Brain pericyte (primary cell): ENCODE data around the gene MAP2K6.

Experiments used
- DNase-seq: peaks from one replicate; pipeline ENCODE4 v3.0.0-alpha.2; 2012; ENCODE audit warnings: low read depth, low spot score

Gene MAP2K6

GRCh38 chr17:69492410-69493071 lies 78.0 kb downstream of the MAP2K6 start:
- DNase-seq = no peak

GRCh38 chr17:69495787-69496186 lies 81.3 kb downstream of the MAP2K6 start:
- DNase-seq = no peak

GRCh38 chr17:69497161-69497560 lies 82.7 kb downstream of the MAP2K6 start:
- no peak for DNase-seq

GRCh38 chr17:69499318-69499717 lies 84.8 kb downstream of the MAP2K6 start:
- no peak for DNase-seq

- DNase-seq = no peak
These were observed 86.5 kb downstream of the MAP2K6 start for GRCh38 chr17:69500911-69501429.

GRCh38 chr17:69501591-69502468 lies 87.3 kb downstream of the MAP2K6 start:
- no peak for DNase-seq

- DNase-seq = no peak
These were observed 89.2 kb downstream of the MAP2K6 start for GRCh38 chr17:69503711-69504110.

- no peak for DNase-seq
These were observed 91.2 kb downstream of the MAP2K6 start for GRCh38 chr17:69505740-69506139.

- DNase-seq = no peak
These were observed 92.0 kb downstream of the MAP2K6 start for GRCh38 chr17:69506489-69506888.

- no peak for DNase-seq
These were observed 94.3 kb downstream of the MAP2K6 start for GRCh38 chr17:69508814-69509213.

- DNase-seq = no peak
These were observed 96.8 kb downstream of the MAP2K6 start for GRCh38 chr17:69511250-69511649.

- no peak for DNase-seq
These were observed 98.4 kb downstream of the MAP2K6 start for GRCh38 chr17:69512946-69513345.

- no peak for DNase-seq
These were observed 101.7 kb downstream of the MAP2K6 start for GRCh38 chr17:69516225-69516624.

- no peak for DNase-seq
These were observed 102.4 kb downstream of the MAP2K6 start for GRCh38 chr17:69516911-69517310.

- no peak for DNase-seq
These were observed 104.5 kb downstream of the MAP2K6 start for GRCh38 chr17:69518951-69519350.

- DNase-seq = no peak
These were observed 108.9 kb downstream of the MAP2K6 start for GRCh38 chr17:69523244-69523861.

- no peak for DNase-seq
These were observed 110.4 kb downstream of the MAP2K6 start for GRCh38 chr17:69524854-69525253.

- peak; percentile 20 for DNase-seq
These were observed 111.7 kb downstream of the MAP2K6 start for GRCh38 chr17:69525920-69526841.

GRCh38 chr17:69528035-69528434 lies 113.5 kb downstream of the MAP2K6 start:
- no peak for DNase-seq

- no peak for DNase-seq
These were observed 119.2 kb downstream of the MAP2K6 start for GRCh38 chr17:69533481-69534234.

- DNase-seq = no peak
These were observed 119.7 kb downstream of the MAP2K6 start for GRCh38 chr17:69534235-69534621.
